Activated CD8-positive, alpha-beta memory T cell treated with anti-CD3 and anti-CD28 coated beads for 48 hours (primary cell): Measurements from ENCODE around the gene ZC3H12A.
A peak's percentile ranks its signal among the peaks of the same experiment; 100 is the strongest.

Source experiments
- DNase-seq, 3 experiments: peaks; one replicate each; pipeline ENCODE4 v3.0.0-alpha.2; 2020; ENCODE audit warnings: low read depth in 2 of 3, low spot score in 2 of 3

ZC3H12A gene

DNA sequence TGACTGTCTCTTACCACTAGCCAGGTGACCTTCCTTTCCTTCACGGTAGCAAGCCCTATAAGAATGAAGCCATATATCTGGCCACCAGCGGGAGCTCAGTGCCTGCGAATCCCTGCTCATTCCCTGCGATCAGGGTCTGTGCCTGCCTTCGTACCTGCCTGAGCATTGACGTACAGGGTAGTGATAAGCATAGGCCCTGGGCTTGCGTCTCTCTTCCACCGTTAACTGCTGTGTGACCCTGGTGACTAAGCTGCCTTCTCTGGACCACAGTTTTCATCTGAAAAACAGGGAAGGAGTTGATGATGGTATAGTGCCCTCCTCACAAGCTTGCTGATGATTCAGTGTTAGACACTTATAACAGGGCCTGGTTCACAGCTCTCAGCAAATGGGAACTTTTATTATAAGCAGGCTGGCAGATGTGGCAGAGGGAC lies 4.1 kb downstream of the ZC3H12A start:
- no peak for DNase-seq

GRCh38 chr1:37478890-37479254 lies 4.5 kb downstream of the ZC3H12A start:
- DNase-seq, result no peak

GRCh38 chr1:37479255-37480124 lies 5.1 kb downstream of the ZC3H12A start:
- DNase-seq, result peak; percentile 64 to 87 (median 73)

GRCh38 chr1:37480125-37480466 lies 5.7 kb downstream of the ZC3H12A start:
- no peak for DNase-seq

- DNase-seq, result no peak
These were observed 6.4 kb downstream of the ZC3H12A start for GRCh38 chr1:37480581-37481288.

DNA sequence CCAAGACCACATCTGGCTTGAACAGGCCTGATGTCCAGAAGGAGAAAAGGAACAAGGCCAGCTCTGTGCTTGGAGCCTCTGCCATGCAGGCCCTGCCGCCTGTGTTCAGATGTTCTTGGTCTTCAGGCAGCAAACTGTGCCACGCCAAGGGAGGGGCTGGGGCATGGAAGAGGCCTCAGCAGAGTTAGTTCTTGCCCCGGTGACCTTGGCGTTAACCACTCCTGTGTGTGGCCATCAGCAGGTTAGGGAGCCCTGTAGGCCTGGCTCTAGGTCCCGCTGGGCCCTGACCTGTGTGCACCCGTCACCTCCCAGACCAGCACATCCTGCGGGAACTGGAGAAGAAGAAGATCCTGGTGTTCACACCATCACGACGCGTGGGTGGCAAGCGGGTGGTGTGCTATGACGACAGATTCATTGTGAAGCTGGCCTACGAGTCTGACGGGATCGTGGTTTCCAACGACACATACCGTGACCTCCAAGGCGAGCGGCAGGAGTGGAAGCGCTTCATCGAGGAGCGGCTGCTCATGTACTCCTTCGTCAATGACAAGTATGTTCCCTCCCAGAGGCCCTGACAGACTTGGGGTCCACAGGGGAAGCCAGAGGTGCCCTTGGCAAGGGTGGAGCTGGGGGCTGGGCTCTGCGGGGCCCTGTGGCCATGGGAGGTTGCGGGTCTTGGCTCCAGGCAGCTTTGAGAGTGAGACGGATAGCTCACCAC lies 7.1 kb downstream of the ZC3H12A start:
- no peak for DNase-seq

GRCh38 chr1:37482004-37482785 lies 7.8 kb downstream of the ZC3H12A start:
- DNase-seq, result no peak

GRCh38 chr1:37482796-37483744 lies 8.7 kb downstream of the ZC3H12A start:
- DNase-seq, result no peak

- no peak for DNase-seq
These were observed 9.4 kb downstream of the ZC3H12A start for GRCh38 chr1:37483785-37484184.

DNA sequence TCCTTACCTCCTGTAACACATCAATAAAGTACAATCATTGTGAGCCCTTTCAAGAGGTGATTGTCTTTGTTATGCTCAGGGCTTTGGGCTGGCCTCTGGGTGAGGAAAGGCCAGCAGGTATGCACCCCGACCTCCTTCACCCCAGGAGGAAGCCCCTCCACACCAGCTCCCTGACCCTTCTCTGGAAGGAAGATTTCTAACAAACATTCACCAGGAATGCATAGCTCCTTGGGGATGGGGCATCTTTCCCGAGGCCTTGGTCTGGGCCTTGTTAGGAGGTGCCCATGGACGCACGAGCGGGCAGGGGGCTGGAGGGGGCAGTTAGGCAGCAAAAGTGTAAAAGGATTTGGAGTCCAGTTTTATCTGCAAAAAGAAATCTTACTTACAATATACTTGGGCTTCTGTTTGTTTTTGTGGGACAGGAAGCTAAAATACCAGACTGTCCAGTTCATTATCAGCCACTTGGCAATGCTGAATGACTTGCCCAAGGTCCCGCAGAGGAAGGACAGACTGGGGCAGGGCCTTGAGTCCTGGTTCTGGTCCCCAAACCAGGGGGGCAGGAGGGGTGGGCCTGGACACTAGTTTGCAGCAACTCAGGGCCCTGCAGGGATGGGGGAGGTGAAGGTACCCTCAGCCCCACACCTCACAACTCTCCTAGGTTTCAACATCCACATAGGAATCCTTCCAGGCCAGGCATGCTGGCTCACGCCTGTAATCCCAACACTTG lies 10.1 kb downstream of the ZC3H12A start:
- DNase-seq, result no peak

- no peak for DNase-seq
These were observed 11.7 kb downstream of the ZC3H12A start for GRCh38 chr1:37485902-37486679.

DNA sequence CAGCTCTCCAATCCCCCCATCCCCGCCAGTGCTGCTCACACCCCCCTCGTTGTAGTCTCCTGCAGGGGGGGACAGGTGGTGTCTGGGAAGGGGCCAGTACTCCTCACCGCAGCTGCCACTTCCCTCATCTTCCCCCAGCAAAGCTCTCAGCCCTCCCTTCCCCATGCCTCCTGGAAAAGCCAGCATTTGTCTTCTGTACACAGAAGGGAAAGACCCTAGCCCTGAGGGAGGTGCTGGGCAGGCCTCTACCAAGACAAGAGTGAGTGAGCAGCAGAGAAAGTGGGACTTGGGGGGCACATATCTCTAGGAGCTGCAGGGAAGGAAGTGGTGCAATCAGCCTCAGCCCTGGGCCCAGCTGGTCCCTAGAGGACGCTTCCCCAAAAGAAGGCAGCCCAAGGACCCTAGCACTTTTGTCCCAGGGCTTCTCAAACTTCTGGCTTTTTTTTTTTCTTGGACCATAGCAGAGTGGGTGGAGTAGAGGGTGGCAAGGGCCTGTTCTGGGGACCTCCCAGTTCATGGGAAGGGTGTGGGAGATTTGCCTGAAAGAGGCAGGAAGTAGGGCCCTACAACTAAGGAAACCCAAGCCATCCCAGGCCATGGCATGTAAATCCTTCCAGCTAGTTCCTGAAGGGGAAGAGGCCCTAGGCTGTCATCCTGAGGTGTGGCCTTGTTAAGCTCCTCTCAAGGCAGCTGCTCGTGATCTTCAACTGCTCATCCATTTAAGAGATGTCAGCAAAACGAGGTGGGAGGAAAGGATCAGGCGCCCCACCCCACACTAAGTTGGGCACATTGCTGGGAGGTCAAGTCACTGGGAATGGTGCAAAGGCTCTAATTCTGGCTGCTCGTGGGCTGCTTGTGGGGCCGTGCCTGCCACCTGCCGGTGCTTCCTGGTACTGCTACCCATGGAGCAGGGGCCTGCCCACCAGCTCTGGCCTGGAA lies 12.6 kb downstream of the ZC3H12A start:
- peak in 2 of 3 experiments; percentile 68 to 79 for DNase-seq

GRCh38 chr1:37487619-37487984 lies 13.2 kb downstream of the ZC3H12A start:
- DNase-seq, result no peak

DNA sequence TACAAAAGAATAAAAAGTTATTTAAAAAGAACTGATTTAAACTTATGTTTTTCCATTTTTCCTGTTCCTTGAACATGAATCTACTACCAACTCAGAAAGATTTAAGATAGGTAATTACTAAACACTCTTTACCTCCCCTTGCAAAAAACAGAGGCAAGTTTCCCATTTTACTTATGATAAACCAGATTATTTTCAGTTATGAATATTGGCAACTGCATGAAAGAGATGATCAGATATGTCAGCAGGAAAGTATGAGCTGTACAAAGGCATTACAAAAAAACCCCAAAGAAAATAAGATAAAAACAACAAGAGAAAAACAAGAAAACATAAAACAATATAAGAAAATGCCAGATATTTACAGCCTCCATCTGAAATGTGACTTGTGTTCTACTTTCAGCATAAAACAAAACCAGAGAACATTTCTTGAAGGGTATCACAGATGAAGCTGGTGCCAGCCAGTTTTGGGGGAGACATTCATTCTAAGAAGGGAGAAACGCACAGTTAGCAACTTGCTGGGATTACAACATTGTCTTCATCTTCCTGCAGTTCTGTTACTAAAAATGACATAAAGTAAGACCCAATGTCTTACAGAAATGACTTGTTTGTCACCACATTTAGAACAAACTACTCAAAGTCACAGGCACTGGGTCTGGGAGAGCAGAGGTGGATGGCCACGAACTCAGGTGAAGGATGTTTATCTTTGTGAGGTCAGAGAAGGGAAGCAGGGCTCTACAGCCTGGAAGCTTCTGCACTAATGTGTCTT lies 19.1 kb downstream of the ZC3H12A start:
- DNase-seq, result no peak

DNA sequence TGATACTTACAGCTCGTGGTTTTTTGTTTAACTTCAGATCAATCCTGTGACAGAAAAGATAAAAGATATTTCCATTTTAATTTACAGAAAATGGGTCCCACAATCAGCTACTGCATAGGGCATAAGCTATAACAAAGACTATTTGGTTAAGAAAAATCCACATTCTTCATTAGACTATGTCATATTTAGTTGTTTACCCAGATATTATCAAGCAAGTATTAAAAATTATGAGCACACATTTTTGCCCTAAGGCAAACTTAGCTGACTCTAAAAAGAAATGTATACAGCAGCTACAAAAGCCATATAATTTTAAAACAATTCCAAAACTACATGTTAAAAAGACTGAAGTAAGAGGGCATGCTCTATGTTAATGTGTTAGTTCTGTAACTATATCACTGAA lies 21.5 kb downstream of the ZC3H12A start:
- no peak for DNase-seq

DNA sequence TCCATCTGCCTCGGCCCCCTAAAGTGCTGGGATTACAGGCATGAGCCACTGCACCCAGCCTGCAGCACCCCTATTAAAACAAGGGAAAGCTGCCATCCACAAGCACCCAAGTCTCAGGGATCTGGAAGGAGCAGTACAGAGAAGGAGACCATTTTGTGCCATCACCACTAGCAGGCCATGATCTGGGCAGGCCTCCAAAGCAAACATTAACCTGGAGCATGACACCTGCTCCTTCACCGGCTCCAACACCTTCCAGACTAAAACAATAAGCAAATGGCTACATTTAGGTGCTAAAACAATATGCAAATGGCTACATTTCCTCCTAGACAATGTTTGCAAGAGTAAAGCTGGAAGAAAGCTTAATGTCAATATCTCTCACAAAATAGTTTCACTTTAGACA lies 23.5 kb downstream of the ZC3H12A start:
- no peak for DNase-seq
